GOT3 (cell line): Measurements from ENCODE around the gene PRAC2.

Source experiments
- DNase-seq: peaks from one replicate; lab custom pipeline; 2025; ENCODE audit warnings: mixed read lengths; lab: John Stamatoyannopoulos, UW

The PRAC2 gene

GRCh38 chr17:48720266-48721008 lies 2.5 kb upstream of the PRAC2 start:
- no peak for DNase-seq

- no peak for DNase-seq
Observed at GRCh38 chr17:48721009-48721402, 2.0 kb upstream of the PRAC2 start.

GRCh38 chr17:48722201-48722907 lies 631 bp upstream of the PRAC2 start, which contains the start of gene PRAC1:
Gene PRAC1, minus strand, starts transcription at chr17:48722518. Its CDS starts 126 bp downstream, at chr17:48722392.
- no peak for DNase-seq

- peak; percentile 19 for DNase-seq
Observed at GRCh38 chr17:48723423-48724250, 652 bp downstream of the PRAC2 start.

- DNase-seq, result peak; percentile 52
Observed at GRCh38 chr17:48724251-48725003, 1.4 kb downstream of the PRAC2 start.

GRCh38 chr17:48725004-48725287 lies 2.0 kb downstream of the PRAC2 start:
- DNase-seq, result no peak

- DNase-seq, result no peak
Observed at GRCh38 chr17:48725288-48726064, 2.5 kb downstream of the PRAC2 start.

- DNase-seq, result no peak
Observed at GRCh38 chr17:48726114-48726915, 3.3 kb downstream of the PRAC2 start.

GRCh38 chr17:48726916-48727286 lies 3.9 kb downstream of the PRAC2 start:
- no peak for DNase-seq

GRCh38 chr17:48727415-48728175 lies 4.6 kb downstream of the PRAC2 start:
- DNase-seq, result no peak

- no peak for DNase-seq
Observed at GRCh38 chr17:48728232-48729231, 5.5 kb downstream of the PRAC2 start, which contains the start of gene HOXB13. Gene HOXB13, minus strand, starts transcription at chr17:48728750. Its CDS starts 157 bp downstream, at chr17:48728593.

GRCh38 chr17:48729335-48730239 lies 6.6 kb downstream of the PRAC2 start:
- DNase-seq, result no peak

GRCh38 chr17:48730240-48730550 lies 7.2 kb downstream of the PRAC2 start:
- DNase-seq, result no peak

- no peak for DNase-seq
Observed at GRCh38 chr17:48731355-48731754, 8.4 kb downstream of the PRAC2 start.

GRCh38 chr17:48732688-48733629 lies 10.0 kb downstream of the PRAC2 start:
- no peak for DNase-seq

- DNase-seq, result no peak
Observed at GRCh38 chr17:48733632-48734328, 10.8 kb downstream of the PRAC2 start.
